C4-2B (cell line): Measurements from ENCODE around the gene IQCE.

Experiments used
- H3K27ac ChIP-seq: fragments of 450-650 bp; 2 replicates; pipeline ENCODE4 v1.5.1; 2017
- ZFX ChIP-seq: fragments of 450-650 bp; IDR thresholded peaks from 2 replicates; pipeline ENCODE4 v1.6.1; 2017
- TF ChIP-seq, protein P1 (sequence below): fragments of 450-650 bp; conservative IDR thresholded peaks from 2 replicates; pipeline ENCODE4 v1.5.1; 2017; ENCODE audit warnings: mild to moderate bottlenecking

IQCE gene

DNA sequence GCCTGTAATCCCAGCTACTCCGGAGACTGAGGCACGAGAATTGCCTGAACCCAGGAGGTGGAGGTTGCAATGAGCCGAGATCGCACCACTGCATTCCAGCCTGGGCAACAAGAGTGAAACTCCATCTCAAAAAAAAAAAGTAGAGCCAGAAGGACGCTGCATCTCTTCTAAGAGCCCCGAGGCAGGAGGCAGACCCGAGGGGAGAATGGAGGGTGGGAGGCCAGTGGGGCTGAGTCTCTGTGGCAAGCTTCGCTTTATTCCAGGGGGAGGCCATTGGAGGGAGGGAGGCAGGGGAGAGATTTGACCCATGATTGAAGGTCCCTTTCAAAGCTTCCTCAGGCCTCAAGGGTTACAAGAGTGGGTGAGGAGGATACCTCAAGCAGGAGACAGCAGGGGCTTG is 91.7 kb downstream of the IQCE start:
- no peak overlapping the region for H3K27ac ChIP-seq
- TF ChIP-seq, protein P1, sequence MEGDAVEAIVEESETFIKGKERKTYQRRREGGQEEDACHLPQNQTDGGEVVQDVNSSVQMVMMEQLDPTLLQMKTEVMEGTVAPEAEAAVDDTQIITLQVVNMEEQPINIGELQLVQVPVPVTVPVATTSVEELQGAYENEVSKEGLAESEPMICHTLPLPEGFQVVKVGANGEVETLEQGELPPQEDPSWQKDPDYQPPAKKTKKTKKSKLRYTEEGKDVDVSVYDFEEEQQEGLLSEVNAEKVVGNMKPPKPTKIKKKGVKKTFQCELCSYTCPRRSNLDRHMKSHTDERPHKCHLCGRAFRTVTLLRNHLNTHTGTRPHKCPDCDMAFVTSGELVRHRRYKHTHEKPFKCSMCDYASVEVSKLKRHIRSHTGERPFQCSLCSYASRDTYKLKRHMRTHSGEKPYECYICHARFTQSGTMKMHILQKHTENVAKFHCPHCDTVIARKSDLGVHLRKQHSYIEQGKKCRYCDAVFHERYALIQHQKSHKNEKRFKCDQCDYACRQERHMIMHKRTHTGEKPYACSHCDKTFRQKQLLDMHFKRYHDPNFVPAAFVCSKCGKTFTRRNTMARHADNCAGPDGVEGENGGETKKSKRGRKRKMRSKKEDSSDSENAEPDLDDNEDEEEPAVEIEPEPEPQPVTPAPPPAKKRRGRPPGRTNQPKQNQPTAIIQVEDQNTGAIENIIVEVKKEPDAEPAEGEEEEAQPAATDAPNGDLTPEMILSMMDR: no peak
- no peak for TF ChIP-seq ZFX

DNA sequence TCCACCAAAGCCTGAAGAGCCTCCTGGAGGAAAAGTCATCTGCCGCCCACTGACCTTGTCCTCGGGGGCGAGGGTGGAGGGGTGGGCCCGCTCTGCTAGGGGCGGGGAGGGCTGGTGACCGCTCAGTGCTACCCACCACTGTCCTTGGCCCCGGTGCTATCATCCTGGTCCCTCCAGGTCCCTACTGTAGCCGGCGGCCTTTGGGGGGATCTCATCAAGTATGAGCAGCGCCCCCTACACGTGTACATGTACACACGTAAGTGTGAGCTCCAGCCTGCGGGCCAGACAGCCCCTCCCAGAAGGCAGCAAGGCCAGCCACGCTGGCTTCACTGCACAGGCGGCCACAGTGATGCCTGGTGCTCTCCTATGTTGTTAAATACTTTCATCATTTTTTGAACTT is 92.6 kb downstream of the IQCE start:
- TF ChIP-seq, protein P1: no peak
- no peak for TF ChIP-seq ZFX
- H3K27ac ChIP-seq: no peak overlapping the region

DNA sequence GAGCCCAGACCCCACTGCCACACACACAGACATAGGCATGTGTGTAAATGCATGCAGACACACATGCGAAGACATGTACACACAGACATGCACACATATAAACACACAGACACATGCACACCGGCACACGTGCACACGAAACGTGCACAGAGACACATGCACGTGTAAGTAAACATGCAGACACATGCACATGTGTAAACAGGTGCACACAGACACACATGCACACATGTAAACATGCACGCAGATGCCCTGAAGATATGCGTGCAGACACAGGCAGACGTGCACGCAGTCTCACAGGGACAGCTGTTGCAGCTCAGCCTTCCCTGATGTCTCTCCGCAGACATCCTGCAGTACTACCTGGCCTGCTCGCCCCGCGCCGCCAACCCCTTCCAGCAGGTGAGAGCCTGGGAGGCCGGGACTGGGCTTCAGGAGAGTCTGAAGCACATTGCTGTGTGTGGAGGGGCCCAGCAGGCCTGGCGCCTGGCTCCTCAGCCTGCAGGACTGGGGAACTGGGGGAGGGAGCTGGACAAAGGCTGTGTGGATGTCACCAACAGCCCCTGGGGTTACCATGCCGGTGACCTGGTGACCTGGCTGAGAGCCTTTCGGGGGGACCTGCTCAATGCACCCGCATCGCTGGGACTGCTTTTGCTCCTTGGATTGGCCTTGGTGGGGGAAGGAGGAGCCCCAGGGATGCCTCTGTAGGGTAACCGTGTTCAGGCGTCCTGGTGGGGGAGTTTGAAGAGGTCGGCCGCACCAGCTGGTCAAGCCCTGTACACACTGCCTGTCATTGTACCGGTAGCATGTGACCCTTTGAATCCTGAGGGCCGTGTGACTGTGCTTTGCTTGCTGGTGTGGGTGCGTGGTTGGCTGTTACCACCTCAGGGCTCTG is 93.3 kb downstream of the IQCE start:
- no peak for TF ChIP-seq ZFX
- TF ChIP-seq, protein P1: no peak

DNA sequence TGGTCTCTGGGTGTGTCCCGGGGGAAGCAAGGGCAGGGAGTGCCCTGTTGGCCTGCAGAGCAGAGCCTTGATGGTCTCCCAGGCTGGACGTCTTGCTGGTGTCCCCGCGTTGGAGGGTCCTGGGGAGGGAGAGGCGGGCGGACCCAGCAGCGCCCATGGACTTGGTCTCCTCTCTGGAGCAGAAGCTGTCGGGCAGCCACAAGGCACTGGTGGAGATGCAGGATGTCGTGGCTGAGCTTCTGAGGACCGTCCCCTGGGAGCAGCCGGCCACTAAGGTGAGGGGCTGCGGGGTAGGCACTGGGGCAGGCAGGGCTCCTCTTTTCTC is 93.9 kb downstream of the IQCE start:
- TF ChIP-seq, protein P1: no peak
- TF ChIP-seq ZFX: no peak
- H3K27ac ChIP-seq: no peak overlapping the region

More for the DNA sequence above, 93.3 kb downstream of the IQCE start:
- H3K27ac ChIP-seq: no peak overlapping the region

DNA sequence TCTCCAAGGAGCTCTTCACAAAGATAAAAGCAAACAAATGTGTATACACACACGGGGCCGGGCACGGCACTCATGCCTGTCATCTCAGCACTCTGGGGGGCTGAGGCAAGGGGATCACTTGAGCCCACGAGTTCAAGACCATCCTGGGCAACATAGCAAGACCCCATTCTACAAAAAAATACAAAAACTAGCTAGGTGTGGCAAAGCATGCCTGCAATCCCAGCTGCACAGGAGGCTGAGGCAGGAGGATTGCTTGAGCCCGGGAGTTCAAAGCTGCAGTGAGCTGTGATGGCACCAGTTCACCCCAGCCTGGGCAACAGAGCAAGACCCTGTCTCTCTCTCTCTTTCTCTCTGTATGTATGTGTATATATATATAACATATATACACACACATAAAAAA is 95.3 kb downstream of the IQCE start:
- TF ChIP-seq ZFX: no peak
- TF ChIP-seq, protein P1: no peak
- H3K27ac ChIP-seq: no peak overlapping the region

DNA sequence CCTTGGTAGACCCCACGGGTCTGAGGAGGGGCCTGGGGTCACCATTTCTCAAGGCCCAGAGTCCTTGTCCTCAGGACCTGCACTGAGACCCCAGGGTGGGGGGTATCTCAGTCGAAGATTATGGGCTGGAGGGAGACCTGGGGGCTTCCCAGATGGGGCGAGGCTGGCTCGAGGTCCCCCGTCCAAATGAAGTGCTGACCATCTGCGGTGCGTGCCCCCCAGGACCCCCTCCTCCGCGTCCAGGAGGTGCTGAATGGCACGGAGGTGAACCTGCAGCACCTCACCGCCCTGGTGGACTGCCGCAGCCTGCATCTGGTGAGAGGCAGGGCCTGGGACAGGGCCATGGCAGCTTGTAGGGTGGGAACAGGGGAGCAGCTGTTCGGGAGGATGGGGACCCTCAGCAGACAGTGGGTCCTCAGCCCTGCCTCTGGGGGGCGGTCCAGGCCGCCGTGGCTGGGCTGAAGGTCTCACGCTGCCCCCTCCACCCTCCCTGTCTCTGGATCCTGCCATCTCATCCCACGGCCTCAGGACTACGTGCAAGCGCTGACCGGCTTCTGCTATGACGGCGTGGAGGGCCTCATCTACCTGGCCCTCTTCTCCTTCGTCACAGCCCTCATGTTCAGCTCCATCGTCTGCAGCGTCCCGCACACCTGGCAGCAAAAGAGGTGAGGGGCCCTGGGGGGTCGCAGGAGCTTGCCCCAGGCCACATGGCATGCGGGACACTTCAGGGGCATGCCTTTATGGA is 97.3 kb downstream of the IQCE start:
- no peak overlapping the region for H3K27ac ChIP-seq
- no peak for TF ChIP-seq ZFX
- TF ChIP-seq, protein P1: no peak

DNA sequence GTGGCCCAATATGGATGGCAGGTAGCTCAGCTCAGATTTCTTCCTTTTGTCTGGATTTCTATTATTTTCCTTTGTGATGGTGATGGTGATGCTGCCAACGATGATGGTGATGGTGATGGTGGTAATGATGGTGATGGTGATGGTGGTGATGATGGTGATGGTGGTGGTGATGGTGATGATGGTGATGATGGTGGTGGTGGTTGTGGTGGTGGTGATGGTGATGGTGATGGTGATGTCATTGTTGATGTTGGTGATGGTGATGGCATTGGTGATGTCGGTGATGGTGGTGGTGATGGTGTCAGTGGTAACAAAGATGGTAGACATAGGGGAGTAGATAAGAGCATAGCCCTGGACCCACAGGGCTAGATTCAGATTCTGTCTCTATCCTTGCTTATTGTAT is 98.4 kb downstream of the IQCE start:
- TF ChIP-seq ZFX: no peak
- TF ChIP-seq, protein P1: no peak
- no peak overlapping the region for H3K27ac ChIP-seq
